NCI-H2227 (cell line): ENCODE data around the gene DR1.
"Not testable (repeated sequence)": the region's sequence is repeated elsewhere in the genome, so short reads cannot be mapped to it uniquely, and the experiment has no call there.

Experiments used
- DNase-seq: peaks from one replicate; lab custom pipeline; 2025; ENCODE audit not compliant: unreplicated experiment; lab: John Stamatoyannopoulos, UW

DR1 gene

GRCh38 chr1:93339171-93339697 lies 6.5 kb upstream of the DR1 start:
- DNase-seq: no peak

- no peak for DNase-seq
These were observed 5.6 kb upstream of the DR1 start for GRCh38 chr1:93340090-93340489.

GRCh38 chr1:93344484-93344883 lies 1.2 kb upstream of the DR1 start:
- DNase-seq: no peak

- DNase-seq: no peak
These were observed 648 bp upstream of the DR1 start for GRCh38 chr1:93344886-93345632.

DNA sequence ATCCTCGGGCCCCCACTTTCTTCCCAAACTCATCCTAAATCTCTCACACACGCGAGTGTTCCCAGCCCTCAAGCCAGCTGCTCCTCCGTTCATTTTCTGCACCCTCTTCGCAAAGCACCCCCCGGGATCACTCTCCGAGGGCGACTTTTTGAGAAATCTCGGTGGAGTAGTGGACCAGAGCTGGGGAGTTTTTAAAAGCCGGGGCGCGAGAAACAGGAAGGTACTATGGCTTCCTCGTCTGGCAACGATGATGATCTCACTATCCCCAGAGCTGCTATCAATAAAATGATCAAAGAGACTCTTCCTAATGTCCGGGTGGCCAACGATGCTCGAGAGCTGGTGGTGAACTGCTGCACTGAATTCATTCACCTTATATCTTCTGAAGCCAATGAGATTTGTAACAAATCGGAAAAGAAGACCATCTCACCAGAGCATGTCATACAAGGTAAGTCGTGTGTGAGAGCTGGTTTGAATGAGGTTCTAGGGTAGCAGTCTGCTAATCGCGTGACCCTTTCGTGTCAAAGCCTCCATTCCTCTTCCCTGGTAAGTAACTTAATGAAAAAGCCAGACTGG lies 800 bp downstream of the DR1 start:
- DNase-seq: no peak

DNA sequence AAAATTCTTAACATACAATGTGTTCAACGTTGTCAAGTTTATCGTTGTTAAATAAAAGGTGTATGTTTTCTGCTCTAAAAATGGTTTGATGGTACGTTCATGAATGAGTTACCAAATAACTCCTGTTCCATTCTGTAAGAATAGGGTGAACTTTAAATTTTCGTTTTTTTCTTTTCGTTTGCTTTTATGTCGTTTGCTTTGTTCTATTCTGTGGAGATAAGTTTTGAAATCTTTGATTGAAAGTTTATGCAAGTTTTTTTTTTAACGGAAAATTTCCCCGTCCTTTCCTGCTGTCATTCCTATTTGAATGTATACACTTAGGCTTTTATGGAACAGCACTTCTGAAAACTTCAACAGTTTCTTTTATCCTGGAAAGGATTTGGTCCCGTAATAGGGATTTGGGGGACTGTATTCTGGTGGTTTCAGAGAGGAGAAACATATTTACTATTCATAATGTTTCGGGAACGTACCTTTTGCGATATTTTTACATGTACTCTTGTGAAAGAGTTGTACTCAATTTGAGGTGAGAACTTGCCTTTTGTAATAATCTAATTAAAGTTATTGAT lies 1.7 kb downstream of the DR1 start:
- DNase-seq: no peak

DNA sequence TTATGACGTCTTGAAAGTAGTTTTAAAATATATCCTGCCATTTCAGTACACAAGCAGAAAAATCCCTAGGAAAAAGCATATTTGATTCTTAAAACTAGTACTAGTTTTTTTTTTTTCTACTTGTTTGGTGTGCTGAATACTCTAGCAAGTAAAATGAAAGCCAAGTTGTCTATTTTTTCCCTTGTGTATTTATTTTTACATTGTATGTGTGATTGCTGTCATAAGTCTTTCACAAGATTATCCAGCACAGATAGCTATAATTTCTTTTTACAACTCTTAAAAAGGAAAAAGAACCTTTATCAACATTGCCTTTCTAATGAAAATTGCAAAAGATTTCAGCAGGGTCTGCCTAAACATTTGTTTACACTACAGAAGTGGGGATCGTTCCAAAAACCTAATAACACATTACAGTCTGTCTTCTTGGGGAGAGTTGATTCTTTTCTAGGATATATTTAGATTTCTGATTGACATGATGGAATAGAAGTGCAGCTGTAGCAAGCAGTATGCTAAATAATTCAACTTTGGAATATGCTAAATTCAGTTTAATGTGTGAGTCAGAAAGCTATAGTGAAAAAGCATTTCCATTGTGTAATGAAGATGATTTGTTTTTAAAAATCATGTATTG lies 2.5 kb downstream of the DR1 start:
- no peak for DNase-seq

DNA sequence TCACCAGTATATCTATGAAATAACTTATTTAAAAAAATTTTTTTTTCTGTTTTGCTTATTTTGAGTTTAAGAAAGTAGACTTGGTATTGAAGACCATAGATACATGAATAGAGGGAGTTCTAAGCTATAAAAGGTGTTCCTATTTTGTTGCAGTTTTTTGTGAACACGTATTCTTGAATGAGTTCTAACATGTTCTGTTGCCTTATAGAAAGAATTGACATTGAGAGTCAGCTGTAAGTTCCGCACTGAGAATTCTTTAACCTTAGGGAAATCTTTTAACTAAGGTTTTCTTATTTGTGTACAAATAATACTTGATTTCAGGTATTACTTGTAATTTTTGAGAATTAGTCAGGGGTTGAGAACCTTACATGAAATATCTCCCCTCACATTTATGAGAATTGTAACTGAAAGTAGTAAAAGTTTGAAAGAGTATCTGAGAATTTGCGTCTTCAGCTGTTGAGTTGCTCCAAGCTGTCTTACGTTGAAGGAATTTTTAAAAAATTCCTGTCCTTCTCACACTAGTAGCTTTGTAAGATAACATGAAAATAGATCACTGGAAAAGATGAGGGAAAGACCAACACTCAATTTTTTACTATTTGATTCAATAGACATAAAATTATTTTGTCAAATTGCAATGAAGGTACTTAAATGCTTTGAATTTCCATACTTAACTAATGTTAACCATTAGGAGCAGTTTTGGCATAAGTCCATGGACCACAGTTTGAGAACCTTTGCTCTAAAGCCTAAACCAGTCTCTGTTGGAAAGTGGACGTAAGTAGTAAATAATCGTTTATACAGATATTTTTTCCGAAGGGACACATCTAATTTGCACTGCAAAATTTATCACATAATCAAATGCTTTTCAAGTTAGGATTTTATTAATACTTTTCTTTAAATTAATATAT lies 3.8 kb downstream of the DR1 start:
- DNase-seq: no peak

DNA sequence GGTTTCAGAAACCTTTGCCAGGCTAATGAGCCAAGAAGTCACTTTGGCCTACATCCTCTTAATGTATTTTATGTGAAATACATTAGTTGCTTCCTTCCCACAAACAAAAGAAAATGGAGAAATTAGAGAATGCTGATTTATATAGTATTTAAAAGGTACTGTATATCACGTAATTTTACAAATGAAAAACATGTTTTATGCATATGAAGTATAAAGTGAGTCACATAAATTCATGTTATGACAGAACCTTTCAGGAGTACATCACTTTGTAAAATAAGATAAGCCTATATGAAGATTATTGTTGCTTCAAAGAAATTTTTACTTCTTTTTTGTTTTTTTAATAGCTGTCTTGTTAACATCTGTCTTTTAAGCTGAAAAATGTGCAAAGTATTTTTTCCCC lies 4.6 kb downstream of the DR1 start:
- DNase-seq: no peak

DNA sequence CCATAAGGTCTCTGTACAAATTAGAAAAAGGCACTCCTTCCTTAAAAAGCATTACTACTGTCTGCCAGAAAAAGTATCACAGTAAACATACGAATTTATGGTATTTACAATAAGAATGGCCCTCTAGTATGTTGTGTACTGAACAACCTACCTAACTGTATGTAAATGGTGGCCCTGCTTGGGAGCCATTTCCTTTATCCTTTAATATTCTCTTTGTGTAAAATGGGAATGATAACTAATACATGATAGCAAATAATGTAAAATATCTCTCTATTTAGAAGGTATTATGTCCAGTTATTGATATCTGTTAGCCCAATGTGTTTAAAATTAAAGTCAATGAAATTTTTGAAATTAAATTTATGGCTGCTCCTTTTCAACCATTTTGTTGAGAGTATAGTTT lies 5.2 kb downstream of the DR1 start:
- DNase-seq: no peak

- DNase-seq: not testable (repeated sequence)
These were observed 5.6 kb downstream of the DR1 start for GRCh38 chr1:93351346-93351745.

GRCh38 chr1:93352376-93352775 lies 6.7 kb downstream of the DR1 start:
- DNase-seq: no peak

DNA sequence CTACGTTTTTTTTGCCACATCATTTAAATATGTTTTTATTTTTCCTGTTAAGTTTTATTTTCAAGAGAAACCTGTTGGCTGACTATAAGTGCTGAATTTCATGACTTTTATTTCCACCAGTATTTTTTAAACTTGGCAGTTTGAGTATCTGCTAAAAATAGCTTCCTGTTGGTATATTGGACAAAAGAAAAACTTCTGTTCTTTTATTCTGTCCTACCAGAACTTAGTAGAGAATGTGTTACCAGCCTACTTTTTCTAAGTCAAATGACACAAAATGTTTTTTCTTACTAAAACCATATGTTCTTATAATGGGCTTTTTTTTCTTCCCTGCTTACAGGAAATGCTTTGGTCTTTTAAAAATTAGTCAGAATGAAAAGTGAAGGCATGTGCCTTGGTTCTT lies 7.6 kb downstream of the DR1 start:
- no peak for DNase-seq

DNA sequence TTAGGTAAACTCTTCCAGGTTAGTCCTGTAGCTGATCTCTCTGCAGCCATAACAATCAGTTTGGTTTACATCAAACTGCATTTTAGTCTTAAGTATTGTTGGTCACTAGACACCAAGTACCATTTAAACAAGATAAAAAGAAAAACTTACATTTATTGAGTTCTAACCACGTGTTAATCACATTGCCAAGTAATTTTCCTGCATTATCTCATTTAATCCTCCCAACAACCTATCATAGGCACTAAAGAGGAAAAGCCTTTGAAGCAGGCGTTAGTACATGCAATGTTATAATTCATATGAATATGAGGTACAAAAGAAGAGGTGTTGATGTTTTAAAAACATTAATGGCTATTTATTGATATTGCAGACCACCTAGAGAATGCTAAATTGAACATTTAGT lies 9.0 kb downstream of the DR1 start:
- no peak for DNase-seq

GRCh38 chr1:93357242-93357641 lies 11.5 kb downstream of the DR1 start:
- DNase-seq: no peak

- no peak for DNase-seq
These were observed 12.6 kb downstream of the DR1 start for GRCh38 chr1:93358293-93358692.

DNA sequence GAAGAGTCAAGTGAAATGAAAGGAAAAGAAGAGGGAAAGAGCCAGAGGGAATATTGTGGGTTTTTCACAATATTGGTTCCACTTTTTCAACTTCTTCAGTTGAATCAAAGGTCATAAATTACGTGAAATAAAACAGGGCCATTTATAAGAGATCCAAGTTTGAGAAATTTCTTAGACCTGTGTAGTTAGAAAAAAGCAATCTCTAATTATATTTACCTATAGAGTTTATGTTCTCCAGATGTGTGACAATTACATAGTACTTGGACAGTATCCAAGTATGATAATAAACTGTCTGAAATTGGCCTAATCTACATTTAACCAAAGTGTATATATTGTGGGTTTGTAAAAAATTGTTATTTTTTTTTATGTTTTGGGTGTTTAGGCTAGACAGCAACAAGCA lies 14.4 kb downstream of the DR1 start:
- no peak for DNase-seq

GRCh38 chr1:93362237-93362636 lies 16.5 kb downstream of the DR1 start:
- no peak for DNase-seq

DNA sequence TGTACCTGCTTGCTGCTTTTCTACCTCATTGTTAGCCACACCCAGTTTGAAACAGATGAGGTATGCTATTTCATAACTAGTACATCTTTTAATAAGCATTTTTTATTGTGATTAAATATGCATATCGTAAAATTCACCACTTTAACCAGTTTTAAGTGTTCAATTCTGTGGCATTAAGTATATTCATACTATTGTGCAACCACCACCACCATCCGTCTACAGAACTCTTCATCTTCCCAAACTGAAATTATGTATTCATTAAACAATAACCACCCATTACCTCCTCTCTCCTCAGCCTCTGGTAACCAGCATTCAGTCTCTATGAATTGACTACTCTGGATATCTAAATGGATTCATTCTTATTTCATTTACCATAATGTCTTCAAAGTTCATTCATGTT lies 20.1 kb downstream of the DR1 start:
- DNase-seq: no peak

DNA sequence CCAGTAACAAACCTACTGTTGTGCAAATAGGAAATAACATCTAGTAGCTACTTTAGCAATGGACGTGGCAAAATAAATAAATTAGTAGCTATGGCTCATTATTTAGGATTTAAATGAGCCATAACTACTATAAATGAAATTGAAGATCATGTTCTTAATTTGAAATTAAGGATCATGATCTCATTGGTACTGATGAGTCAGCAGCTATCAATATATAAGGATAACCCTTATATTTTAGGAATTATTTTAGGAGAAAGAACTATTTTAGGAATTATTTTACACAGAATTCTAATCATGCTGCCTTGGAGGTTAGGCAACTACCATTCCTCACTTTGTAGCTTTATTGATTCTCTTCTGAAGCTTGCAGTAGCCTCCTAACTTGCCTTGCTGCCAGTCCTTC lies 24.0 kb downstream of the DR1 start:
- no peak for DNase-seq
